AG04449 (cell line): ENCODE results near the gene MAJIN.

Source experiments
- CTCF ChIA-PET: fragments of 350-600 bp; formaldehyde crosslinking; extraction: SDS; loops from one replicate; lab custom pipeline; 2021; ENCODE audit warnings: antibody characterized with exemption; lab: Yijun Ruan, JAX
- POLR2A ChIA-PET: fragments of 400-600, 350-600 bp; formaldehyde crosslinking; extraction: SDS; loops from one replicate; lab custom pipeline; 2020; ENCODE audit warnings: antibody characterized with exemption, inconsistent platforms; lab: Yijun Ruan, JAX
- DNase-seq: peaks from one replicate; pipeline ENCODE4 v3.0.0-alpha.2; 2010; ENCODE audit warnings: low read depth, low spot score
- H3K4me3 ChIP-seq: 2 replicates; pipeline ENCODE4 v1.5.1; 2011; ENCODE audit warnings: low read depth, mild to moderate bottlenecking, control low read depth, low read length
- TF ChIP-seq, protein P1 (sequence below): IDR thresholded peaks from one replicate; pipeline ENCODE4 v1.5.1; 2011; ENCODE audit warnings: mild to moderate bottlenecking, moderate library complexity, low read length, control low read depth, inconsistent platforms; ENCODE audit not compliant: insufficient read depth; ENCODE audit errors: missing control alignments

MAJIN gene

DNA sequence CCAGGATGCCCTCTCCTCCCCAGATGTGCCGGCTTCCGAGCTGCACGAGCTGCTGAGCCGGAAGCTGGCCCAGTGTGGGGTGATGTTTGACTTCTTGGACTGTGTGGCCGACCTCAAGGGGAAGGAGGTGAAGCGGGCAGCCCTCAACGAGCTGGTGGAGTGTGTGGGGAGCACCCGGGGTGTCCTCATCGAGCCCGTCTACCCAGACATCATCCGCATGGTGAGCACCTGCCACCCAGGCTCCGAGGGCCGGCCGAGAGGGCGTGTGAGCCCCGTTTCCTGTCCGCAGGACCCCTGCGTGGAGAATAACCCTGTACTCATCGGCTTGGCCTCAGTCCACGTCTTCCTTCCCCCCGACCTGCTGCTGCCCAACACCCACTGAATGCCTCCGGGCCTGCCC, 45.2 kb downstream of the MAJIN start:
- no peak overlapping the region for H3K4me3 ChIP-seq
- ChIA-PET CTCF (interaction anchor here (0.6 to 2.4 kb wide), 8 partner anchors 9 to 88 kb away, joined by 3 to 8 read pairs (median 4); partner anchors contain the start of genes ARL2 and GPHA2), POLR2A (interaction anchor here (0.6 to 1.2 kb wide), 2 partner anchors 9 to 123 kb away, joined by 3 read pairs; partner anchors contain the start of gene GPHA2)
- no peak for DNase-seq
- TF ChIP-seq, protein P1, sequence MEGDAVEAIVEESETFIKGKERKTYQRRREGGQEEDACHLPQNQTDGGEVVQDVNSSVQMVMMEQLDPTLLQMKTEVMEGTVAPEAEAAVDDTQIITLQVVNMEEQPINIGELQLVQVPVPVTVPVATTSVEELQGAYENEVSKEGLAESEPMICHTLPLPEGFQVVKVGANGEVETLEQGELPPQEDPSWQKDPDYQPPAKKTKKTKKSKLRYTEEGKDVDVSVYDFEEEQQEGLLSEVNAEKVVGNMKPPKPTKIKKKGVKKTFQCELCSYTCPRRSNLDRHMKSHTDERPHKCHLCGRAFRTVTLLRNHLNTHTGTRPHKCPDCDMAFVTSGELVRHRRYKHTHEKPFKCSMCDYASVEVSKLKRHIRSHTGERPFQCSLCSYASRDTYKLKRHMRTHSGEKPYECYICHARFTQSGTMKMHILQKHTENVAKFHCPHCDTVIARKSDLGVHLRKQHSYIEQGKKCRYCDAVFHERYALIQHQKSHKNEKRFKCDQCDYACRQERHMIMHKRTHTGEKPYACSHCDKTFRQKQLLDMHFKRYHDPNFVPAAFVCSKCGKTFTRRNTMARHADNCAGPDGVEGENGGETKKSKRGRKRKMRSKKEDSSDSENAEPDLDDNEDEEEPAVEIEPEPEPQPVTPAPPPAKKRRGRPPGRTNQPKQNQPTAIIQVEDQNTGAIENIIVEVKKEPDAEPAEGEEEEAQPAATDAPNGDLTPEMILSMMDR = no peak

DNA sequence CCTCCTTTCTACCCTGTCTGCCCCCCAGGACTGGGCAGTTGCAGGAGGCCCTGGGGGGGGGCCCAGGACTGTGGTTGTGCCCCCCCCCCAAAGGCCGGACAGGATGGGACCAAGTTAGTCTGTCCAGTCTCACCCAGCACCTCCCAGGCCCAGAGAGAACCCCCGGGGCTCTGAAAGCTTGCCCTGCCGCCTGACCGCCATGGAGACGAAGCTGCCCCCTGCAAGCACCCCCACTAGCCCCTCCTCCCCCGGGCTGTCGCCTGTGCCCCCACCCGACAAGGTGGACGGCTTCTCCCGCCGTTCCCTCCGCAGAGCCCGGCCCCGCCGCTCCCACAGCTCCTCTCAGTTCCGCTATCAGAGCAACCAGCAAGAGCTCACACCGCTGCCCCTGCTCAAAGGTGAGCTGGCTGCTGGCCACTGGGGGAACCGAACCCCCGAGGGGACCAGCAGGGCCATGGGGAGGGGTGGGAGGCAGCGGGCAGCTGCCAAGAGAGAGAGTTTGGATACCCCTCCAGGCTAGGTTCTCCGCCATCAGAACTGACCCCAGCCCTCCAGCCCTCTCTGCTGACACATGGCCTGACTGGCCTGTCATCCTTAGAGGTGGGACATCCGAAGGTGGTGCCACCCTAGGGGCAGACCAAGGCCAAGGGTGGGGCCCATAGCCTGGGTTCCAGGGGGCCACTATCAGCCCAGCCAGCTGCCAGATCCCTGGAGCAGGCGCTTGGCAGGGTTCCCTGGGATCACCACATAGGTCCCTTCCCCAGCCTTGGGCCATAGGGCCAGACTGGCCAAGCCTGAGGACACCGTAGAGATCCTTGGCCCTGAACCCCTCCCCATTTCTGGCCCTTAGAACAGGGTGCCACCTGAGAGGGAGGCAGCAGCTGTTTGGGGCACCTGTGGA, 46.1 kb downstream of the MAJIN start:
- no peak for DNase-seq
- TF ChIP-seq, protein P1 = no peak
- ChIA-PET CTCF (interaction anchor here (0.6 to 2.4 kb wide), 9 partner anchors 8 to 404 kb away, joined by 3 to 8 read pairs (median 3); partner anchors contain the start of genes ARL2 and GPHA2), POLR2A (interaction anchor here (1.5 kb wide), 1 partner anchor 10 kb away, joined by 8 read pairs; the partner anchor contains the start of gene GPHA2)
- peak overlapping the region; percentile 81 for H3K4me3 ChIP-seq

DNA sequence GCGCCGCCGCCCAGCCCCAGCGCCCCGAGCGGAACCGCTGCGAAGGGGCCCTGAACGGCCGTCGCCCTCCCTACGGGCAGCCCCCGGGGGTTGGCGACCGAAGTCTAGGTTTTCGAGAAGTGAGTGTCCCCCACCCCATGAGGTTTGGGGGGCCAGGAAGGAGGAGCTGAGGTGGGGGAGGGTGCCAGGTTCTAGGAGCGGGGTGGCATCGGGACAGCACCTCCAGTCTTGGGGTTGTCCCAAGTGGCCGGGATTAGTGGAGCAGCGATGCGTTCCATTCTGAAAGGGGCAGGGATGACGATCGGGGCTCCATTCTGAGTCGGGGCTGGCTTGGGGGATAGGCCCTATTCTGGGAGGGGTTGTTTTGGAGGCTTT, 47.0 kb downstream of the MAJIN start:
- TF ChIP-seq, protein P1 = no peak
- no peak for DNase-seq
- H3K4me3 ChIP-seq = peak overlapping the region; percentile 81
- POLR2A ChIA-PET = interaction anchor here (0.5 to 1.5 kb wide), 5 partner anchors 9 to 117 kb away, joined by 3 to 8 read pairs (median 4); partner anchors contain the start of gene GPHA2
- CTCF ChIA-PET = interaction anchor here (0.6 to 1.7 kb wide), 9 partner anchors 8 to 194 kb away, joined by 3 to 5 read pairs (median 3); partner anchors contain the start of gene GPHA2

DNA sequence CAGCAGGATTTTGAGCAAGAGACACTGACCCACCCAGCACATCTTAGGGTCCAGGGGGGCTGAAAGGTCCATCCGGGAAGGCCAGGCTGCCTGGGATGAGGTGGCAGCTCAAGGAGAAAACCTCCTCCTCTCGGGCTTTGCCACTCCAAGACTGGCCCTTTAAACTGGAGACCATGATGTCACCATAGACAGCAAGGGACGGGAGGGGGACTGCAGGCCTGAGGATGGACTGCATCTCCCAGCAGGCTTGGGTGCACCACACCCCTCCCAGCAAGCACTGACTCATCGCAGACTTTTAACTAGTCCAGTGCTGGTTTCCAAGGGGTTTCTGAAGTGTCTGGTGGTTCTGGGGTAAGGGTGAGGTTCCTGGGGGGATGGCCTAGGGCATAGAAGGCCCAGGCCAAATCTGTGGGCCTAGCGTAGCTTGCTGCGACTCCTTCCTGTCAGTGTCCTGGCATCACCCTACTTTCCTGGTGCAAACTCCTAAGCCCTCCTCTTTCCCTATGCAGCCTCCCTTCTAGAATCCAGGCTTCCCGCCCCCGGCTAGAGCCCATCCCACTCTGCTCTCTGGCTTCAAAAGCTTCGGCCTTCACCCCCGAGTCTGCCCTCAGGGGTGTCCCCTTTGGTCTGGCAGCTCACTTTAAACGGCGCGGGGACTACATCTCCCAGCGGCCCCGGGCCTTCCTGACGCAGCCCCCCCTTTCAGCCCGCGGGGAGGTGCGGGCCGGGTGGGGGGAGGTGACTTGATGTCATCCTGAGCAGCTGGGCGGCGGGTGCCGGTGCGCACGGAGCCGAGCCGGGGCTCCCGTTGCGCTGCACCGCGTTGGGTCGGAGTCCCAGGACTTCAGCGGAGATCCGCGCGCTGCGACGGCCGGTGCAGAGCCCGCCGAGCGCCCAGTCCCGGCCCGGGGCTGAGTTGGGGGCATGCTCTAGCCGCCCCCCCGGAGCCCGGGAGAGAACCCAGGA, 47.7 kb downstream of the MAJIN start, which contains the start of gene PPP2R5B:
Gene PPP2R5B (plus strand): TSS at position 746 of the 966 bp plus-strand sequence. CDS start 1,046 bp downstream, outside the sequence.
- TF ChIP-seq, protein P1 = no peak
- ChIA-PET POLR2A (interaction anchor here (0.5 to 1.5 kb wide), 7 partner anchors 9 to 518 kb away, joined by 3 to 8 read pairs (median 3); partner anchors contain the start of gene GPHA2), CTCF (interaction anchor here (0.6 to 2.4 kb wide), 10 partner anchors 9 to 194 kb away, joined by 3 to 7 read pairs (median 4); no protein-coding TSS in a partner anchor)
- H3K4me3 ChIP-seq = peak within 1 kb of the TSS; percentile 81
- DNase-seq = peak; percentile 72

DNA sequence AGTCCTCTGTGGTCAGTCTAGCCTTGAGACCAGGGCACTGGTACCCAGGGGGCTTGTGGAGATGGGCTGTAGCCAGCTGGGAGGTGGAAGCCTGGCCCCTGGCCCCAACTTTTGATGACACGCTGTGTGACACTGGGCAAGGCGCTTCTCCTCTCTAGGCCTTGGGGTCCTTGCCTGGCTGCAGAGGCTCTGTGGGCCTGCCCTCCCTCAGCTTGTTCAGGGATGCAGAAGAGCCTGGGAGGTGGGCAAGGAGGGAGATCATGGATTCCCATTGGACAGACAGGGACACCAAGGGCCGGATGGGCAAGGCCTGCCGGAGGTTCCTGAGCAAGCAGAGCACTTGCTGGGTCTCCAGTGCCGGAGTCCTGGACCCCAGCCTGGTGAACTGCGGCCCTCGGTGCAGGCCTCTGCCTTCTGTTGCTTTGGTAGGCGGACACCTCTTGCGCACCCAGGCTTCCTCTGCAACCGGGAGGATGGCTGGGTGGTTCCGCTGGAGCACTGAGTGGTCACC, 48.7 kb downstream of the MAJIN start:
- CTCF ChIA-PET = interaction anchor here (1.0 to 2.4 kb wide), 4 partner anchors 14 to 90 kb away, joined by 3 to 7 read pairs (median 4); no protein-coding TSS in a partner anchor
- POLR2A ChIA-PET = interaction anchor here (0.6 kb wide), 1 partner anchor 28 kb away, joined by 3 read pairs; no protein-coding TSS in a partner anchor
- TF ChIP-seq, protein P1 = no peak
- no peak overlapping the region for H3K4me3 ChIP-seq
- no peak for DNase-seq
